ENCODE measurements around the gene PRKAG2. TPM values are rescaled to one million over a fixed set of nuclear protein-coding genes. Genes with fewer than 3 reads are reported as not detected.

Gene PRKAG2
- total RNA-seq, 1 donor from 2014 or later: 35.6 TPM

DNA sequence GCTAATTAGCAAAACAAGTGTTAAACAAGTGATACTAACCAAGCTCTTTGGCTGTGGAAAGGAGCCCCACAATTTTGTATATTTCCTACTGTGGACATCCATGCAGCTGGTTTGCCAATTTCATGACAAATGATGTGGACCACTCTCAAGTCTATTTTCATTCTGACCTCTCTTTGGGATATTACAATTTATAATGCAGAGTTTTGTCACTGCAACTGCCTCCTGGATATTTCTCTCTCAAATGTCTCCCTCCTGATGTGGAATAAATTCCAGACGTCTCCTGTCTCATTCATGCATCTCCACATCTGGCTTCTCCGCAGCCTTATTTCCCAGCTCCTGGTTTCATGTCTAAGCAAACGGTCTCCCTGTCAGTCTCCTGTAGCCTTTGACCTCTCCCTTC is 276.6 kb downstream of the PRKAG2 start:
- TF ChIP-seq, protein P1, sequence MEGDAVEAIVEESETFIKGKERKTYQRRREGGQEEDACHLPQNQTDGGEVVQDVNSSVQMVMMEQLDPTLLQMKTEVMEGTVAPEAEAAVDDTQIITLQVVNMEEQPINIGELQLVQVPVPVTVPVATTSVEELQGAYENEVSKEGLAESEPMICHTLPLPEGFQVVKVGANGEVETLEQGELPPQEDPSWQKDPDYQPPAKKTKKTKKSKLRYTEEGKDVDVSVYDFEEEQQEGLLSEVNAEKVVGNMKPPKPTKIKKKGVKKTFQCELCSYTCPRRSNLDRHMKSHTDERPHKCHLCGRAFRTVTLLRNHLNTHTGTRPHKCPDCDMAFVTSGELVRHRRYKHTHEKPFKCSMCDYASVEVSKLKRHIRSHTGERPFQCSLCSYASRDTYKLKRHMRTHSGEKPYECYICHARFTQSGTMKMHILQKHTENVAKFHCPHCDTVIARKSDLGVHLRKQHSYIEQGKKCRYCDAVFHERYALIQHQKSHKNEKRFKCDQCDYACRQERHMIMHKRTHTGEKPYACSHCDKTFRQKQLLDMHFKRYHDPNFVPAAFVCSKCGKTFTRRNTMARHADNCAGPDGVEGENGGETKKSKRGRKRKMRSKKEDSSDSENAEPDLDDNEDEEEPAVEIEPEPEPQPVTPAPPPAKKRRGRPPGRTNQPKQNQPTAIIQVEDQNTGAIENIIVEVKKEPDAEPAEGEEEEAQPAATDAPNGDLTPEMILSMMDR (IDR thresholded peaks at IDR 0.05): no peak
- no peak overlapping the region for H3K4me3 ChIP-seq
- no peak for ATAC-seq
- H3K9me3 ChIP-seq: no peaks in the 10 kb centered on the region
- peaks cover 5% of the 10 kb centered on the region for H3K4me1 ChIP-seq
- H3K27me3 ChIP-seq: no peaks in the 10 kb centered on the region
- no peaks in the 10 kb centered on the region for H3K36me3 ChIP-seq
- intact Hi-C loops (cut with DNase I): no loop called here
- H3K27ac ChIP-seq: no peak overlapping the region
- no peak for DNase-seq

DNA sequence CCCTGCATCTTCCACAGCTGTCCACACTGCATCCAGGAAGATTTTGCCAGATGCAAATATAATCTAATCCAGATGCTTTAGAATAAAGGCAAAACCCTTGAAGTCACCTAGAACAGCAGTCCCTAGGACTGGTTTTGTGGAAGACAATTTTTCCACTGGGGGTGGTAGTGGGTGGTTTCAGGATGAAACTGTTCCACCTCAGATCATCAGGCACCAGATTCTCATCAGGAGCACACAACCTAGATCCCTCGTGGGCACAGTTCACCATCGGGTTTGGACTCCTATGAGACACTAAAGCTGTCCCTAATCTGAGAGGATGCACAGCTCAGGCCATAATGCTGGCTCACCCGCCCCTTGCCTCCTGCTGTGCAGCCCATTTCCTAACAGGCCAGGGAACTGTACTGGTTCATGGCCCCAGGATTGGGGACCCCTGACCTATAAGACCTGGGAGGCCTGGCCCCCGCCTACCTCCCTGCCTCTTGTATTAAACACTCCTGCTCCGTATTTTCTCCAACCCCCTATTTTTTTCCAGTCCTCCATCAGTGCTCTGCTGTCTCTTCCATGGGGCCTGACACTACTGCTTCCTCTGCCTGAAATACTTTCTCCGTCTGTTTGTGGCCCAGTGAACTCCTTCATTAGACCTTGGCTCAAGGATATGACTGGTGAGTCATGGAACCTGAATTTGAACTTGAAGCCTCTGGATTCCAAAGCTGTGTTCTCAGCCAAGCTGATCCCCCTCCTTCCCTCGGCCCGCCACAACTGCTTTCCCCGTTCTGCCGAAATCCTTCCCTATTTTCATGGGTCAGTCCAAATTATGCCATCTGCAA is 277.3 kb downstream of the PRKAG2 start:
- no peaks in the 10 kb centered on the region for H3K36me3 ChIP-seq
- DNase-seq (no peak), ATAC-seq (peak; percentile 79)
- peak overlapping the region; percentile 2 for H3K27ac ChIP-seq
- TF ChIP-seq, protein P1 (IDR thresholded peaks at IDR 0.05): no peak
- no peaks in the 10 kb centered on the region for H3K27me3 ChIP-seq
- intact Hi-C loops (cut with DNase I): no loop called here
- H3K4me1 ChIP-seq: peaks cover 5% of the 10 kb centered on the region
- no peaks in the 10 kb centered on the region for H3K9me3 ChIP-seq
- H3K4me3 ChIP-seq: no peak overlapping the region

DNA sequence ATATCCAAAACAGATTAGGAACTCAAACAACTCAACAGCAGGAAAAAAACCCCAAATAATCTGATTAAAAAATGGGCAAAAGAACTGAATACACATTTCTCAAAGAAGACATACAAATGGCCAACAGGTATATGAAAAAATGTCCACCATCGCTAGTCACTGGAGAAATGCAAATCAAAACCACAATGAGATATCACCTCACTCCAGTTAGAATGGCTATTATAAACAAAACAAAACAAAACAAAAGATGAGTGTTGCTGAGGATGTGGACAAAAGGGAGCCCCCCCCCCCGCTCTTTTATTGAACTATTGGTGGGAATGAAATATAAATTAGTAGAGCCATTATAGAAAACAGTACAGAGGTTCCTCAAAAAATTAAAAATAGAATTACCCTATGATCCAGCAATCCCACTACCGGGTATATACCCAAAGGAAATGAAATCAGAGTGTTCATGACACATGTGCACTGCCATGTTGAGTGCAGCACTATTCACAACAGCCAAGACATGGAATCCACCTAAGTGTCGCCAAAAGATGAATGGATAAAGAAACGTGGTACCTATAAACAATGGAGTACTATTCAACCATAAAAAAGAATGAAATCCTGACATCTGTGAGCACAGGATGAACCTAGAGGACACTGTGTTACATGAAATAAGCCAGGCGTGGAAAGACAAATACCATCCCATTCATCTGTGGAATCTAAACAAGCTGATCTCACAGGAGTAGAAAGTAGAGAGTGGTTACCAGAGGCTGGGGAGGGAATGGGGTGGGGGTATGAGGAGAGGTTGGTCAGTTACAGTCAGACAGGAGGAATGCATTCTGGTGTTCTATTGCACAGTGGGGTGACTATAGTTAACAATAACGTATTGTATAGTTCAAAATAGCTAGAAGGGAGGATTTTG is 279.1 kb downstream of the PRKAG2 start:
- no peak for ATAC-seq
- peaks cover 5% of the 10 kb centered on the region for H3K4me1 ChIP-seq
- no peak overlapping the region for H3K27ac ChIP-seq
- TF ChIP-seq, protein P1 (IDR thresholded peaks at IDR 0.05): no peak
- peaks cover 7% of the 10 kb centered on the region for H3K36me3 ChIP-seq
- H3K4me3 ChIP-seq: no peak overlapping the region
- no peaks in the 10 kb centered on the region for H3K27me3 ChIP-seq
- H3K9me3 ChIP-seq: no peaks in the 10 kb centered on the region
- intact Hi-C loops (cut with DNase I): no loop called here
- no peak for DNase-seq

DNA sequence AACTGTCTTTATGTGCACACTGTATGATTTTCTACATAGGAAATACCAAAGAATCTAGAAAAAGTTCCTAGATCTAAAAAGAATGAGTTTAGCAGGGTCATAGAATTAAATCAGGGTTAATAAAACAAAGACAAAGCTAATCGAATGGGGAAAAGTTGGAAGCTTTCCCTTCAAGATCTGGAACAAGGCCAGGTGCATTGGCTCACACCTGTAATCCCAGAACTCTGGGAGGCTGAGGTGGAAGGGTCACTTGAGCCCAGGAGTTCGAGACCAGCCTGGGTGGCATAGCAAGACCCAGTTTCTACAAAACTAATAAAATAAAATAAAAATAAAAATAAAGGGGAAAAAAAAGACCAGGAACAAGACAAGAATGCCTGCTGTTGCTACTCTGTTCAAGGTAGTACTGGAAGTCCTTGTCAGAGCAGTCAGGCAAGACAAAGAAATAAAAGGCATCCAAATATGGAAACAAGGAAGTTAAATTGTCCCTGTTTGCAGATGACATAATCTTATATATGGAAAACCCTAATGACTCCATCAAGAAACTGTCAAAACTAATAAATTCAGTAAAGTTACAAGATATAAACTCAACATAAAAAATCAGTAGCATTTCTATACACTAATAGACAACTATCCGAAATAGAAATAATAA is 281.1 kb downstream of the PRKAG2 start:
- Histone ChIP-seq H3K9me3 (no peaks in the 10 kb centered on the region), H3K36me3 (peaks cover 7% of the 10 kb centered on the region), H3K27ac (no peak overlapping the region), H3K4me1 (peaks cover 5% of the 10 kb centered on the region), H3K27me3 (no peaks in the 10 kb centered on the region), H3K4me3 (no peak overlapping the region)
- intact Hi-C loops (cut with DNase I): no loop called here
- no peak for DNase-seq
- ATAC-seq: no peak
- TF ChIP-seq, protein P1 (IDR thresholded peaks at IDR 0.05): no peak

DNA sequence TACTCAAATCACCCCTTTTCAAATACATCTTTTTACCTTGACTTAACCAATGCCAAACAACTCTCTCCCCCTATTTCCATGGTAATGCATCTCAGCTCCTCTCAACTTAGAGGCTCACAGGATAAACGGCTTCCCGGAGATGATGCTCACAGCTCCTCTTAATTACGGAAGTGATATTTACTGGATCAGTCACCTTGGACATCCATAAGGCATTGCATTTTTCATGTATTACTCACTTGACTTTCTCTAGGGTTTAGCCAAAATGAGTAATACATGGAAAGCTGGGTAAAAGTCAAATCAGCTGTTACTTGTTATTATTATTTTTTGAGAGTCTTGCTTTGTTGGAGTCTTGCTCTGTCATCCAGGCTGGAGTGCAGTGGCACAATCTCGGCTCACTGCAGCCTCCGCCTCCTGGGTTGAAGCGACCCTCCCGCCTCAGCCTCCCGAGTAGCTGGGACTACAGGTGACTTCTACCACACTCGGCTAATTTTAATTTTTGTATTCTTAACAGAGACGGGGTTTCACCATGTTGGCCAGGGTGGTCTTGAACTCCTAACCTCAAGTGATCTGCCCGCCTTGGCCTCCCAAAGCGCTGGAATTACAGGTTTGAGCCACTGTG is 283.9 kb downstream of the PRKAG2 start:
- no peak overlapping the region for H3K4me3 ChIP-seq
- ATAC-seq: no peak
- no peaks in the 10 kb centered on the region for H3K9me3 ChIP-seq
- TF ChIP-seq, protein P1 (IDR thresholded peaks at IDR 0.05): no peak
- no peaks in the 10 kb centered on the region for H3K27me3 ChIP-seq
- intact Hi-C loops (cut with DNase I): no loop called here
- H3K27ac ChIP-seq: no peak overlapping the region
- no peak for DNase-seq
- H3K36me3 ChIP-seq: peaks cover 7% of the 10 kb centered on the region
- H3K4me1 ChIP-seq: no peaks in the 10 kb centered on the region

All from upper lobe of right lung (tissue), 1 donor.